SKM-1 (cell line): ENCODE results near the gene POTEI.
"Not testable (repeated sequence)": the region's sequence is repeated elsewhere in the genome, so short reads cannot be mapped to it uniquely, and the experiment has no call there.

Source experiments
- DNase-seq: peaks from one replicate; lab custom pipeline; 2025; ENCODE audit not compliant: unreplicated experiment; lab: John Stamatoyannopoulos, UW

POTEI gene

GRCh38 chr2:130491073-130491472, 18.1 kb downstream of the POTEI start:
- not testable (repeated sequence) for DNase-seq

GRCh38 chr2:130455413-130455812, 53.7 kb downstream of the POTEI start:
- DNase-seq = not testable (repeated sequence)

- DNase-seq = not testable (repeated sequence)
These were observed 54.4 kb downstream of the POTEI start for GRCh38 chr2:130454712-130455083.

GRCh38 chr2:130453955-130454711, 55.0 kb downstream of the POTEI start:
- DNase-seq = not testable (repeated sequence)

GRCh38 chr2:130452897-130453296, 56.2 kb downstream of the POTEI start:
- not testable (repeated sequence) for DNase-seq

- not testable (repeated sequence) for DNase-seq
These were observed 57.3 kb downstream of the POTEI start for GRCh38 chr2:130451823-130452222.

GRCh38 chr2:130451278-130451677, 57.9 kb downstream of the POTEI start:
- not testable (repeated sequence) for DNase-seq

- not testable (repeated sequence) for DNase-seq
These were observed 58.8 kb downstream of the POTEI start for GRCh38 chr2:130450366-130450765.

- not testable (repeated sequence) for DNase-seq
These were observed 81.5 kb downstream of the POTEI start for GRCh38 chr2:130427631-130428030.

GRCh38 chr2:130418845-130419244, 90.3 kb downstream of the POTEI start:
- DNase-seq = not testable (repeated sequence)

- DNase-seq = not testable (repeated sequence)
These were observed 92.4 kb downstream of the POTEI start for GRCh38 chr2:130416693-130417092.
